ENCODE data around the gene EOGT. TPM values are rescaled to one million over a fixed set of nuclear protein-coding genes. Genes with fewer than 3 reads are reported as not detected.
A peak's percentile ranks its signal among the peaks of the same experiment; 100 is the strongest.

The EOGT gene
- total RNA-seq, 2 donors from 2014 or later, result 148 to 183 TPM

- Histone ChIP-seq H3K36me3 (peaks cover 58% of the 10 kb centered on the region), H3K4me1 (ENCODE audit: control insufficient read depth in 1 of 2, low read depth in 2 of 2) (peaks cover 18 to 62% of the 10 kb centered on the region in 2 donors), H3K9me3 (no peaks in the 10 kb centered on the region), H3K4me3 (no peak overlapping the region), H3K27ac (peak overlapping the region; percentile 47 to 55), H3K27me3 (replicated peaks; ENCODE audit: insufficient read depth) (no peaks in the 10 kb centered on the region)
- no peak for TF ChIP-seq CTCF (IDR thresholded peaks at IDR 0.05)
- ATAC-seq (ENCODE audit: insufficient number of reproducible peaks, low FRiP score, low read depth) (no peak), DNase-seq (ENCODE audit: low spot score) (no peak)
Observed at GRCh38 chr3:68999605-69000004, 13.9 kb downstream of the EOGT start.

- no peak for TF ChIP-seq CTCF (IDR thresholded peaks at IDR 0.05)
- DNase-seq (ENCODE audit: low spot score) (no peak), ATAC-seq (ENCODE audit: insufficient number of reproducible peaks, low FRiP score, low read depth) (no peak)
- peak overlapping the region; percentile 9 for H3K4me3 ChIP-seq
- H3K9me3 ChIP-seq, result no peaks in the 10 kb centered on the region
- H3K4me1 ChIP-seq (ENCODE audit: control insufficient read depth in 1 of 2, low read depth in 2 of 2), result peaks cover 18 to 59% of the 10 kb centered on the region in 2 donors
- H3K36me3 ChIP-seq, result peaks cover 59% of the 10 kb centered on the region
- H3K27me3 ChIP-seq (replicated peaks; ENCODE audit: insufficient read depth), result no peaks in the 10 kb centered on the region
- peak overlapping the region; percentile 36 to 47 for H3K27ac ChIP-seq
Observed at GRCh38 chr3:68999158-68999557, 14.3 kb downstream of the EOGT start.

GRCh38 chr3:68997887-68998286, 15.6 kb downstream of the EOGT start:
- Histone ChIP-seq H3K27me3 (replicated peaks; ENCODE audit: insufficient read depth) (no peaks in the 10 kb centered on the region), H3K36me3 (peaks cover 52% of the 10 kb centered on the region), H3K4me3 (no peak overlapping the region), H3K9me3 (no peaks in the 10 kb centered on the region), H3K27ac (peak overlapping the region in 1 of 2 donors; percentile 21), H3K4me1 (ENCODE audit: control insufficient read depth in 1 of 2, low read depth in 2 of 2) (peaks cover 18 to 52% of the 10 kb centered on the region in 2 donors)
- ATAC-seq (ENCODE audit: insufficient number of reproducible peaks, low FRiP score, low read depth) (no peak), DNase-seq (ENCODE audit: low spot score) (no peak)
- TF ChIP-seq CTCF (IDR thresholded peaks at IDR 0.05), result no peak

DNA sequence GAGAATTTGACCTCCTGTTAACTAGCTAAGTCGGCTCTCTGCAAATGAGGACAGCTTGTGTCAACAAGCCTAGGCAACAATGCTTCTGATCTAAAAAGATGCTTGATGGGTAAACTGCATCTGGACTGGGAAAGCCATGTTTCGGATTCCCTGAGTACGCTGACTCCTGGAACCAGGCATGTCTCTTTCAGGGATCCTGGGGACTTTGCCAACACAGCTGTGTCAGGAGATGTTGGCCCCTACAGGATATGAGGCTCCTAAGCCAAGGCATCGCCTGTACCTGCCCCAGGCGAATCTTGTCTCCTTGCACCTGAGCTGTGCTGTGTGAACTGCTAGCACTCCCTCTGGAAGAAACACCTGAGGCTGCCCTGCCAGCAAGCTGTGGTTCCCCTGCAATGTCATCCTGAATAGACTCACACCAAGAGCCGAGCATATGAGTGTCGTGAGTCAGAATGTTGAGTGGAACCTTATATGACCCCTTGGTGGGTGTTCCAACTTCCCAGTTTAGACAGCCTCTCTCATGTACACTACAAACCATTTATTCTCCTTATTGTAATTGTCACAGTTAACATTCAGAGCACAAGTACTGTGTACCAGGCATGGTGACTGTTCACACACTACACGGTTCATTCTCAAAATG, 17.0 kb downstream of the EOGT start:
- no peak for TF ChIP-seq CTCF (IDR thresholded peaks at IDR 0.05)
- H3K27ac ChIP-seq, result peak overlapping the region in 1 of 2 donors; percentile 29
- H3K4me1 ChIP-seq (ENCODE audit: control insufficient read depth in 1 of 2, low read depth in 2 of 2), result peaks cover 18 to 46% of the 10 kb centered on the region in 2 donors
- no peaks in the 10 kb centered on the region for H3K27me3 ChIP-seq (replicated peaks; ENCODE audit: insufficient read depth)
- ATAC-seq (ENCODE audit: insufficient number of reproducible peaks, low FRiP score, low read depth) (no peak), DNase-seq (ENCODE audit: low spot score) (no peak)
- H3K36me3 ChIP-seq, result peaks cover 53% of the 10 kb centered on the region
- no peak overlapping the region for H3K4me3 ChIP-seq
- no peaks in the 10 kb centered on the region for H3K9me3 ChIP-seq

DNA sequence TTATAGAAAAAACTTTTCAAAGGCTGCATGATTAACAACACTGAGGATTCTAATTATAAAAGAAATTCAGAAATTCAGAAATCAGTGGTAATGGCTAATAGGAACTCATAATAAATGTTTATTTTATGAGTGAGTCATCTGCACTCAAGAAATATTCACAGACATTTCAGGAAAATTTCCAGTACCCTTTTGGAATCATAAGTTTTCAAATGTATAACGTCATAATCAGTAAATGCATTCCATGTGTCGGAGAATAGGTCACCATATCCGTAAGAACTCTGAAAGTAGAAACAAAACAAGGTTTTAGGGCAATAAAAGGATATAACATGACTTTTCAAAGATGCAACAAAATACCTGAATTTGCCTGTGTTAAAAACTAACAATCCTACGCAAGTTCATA, 24.7 kb downstream of the EOGT start:
- TF ChIP-seq CTCF (IDR thresholded peaks at IDR 0.05), result no peak
- Histone ChIP-seq H3K27ac (peak overlapping the region in 1 of 2 donors; percentile 24), H3K4me1 (ENCODE audit: control insufficient read depth in 1 of 2, low read depth in 2 of 2) (peaks cover 6 to 12% of the 10 kb centered on the region in 2 donors), H3K4me3 (no peak overlapping the region), H3K9me3 (no peaks in the 10 kb centered on the region), H3K27me3 (replicated peaks; ENCODE audit: insufficient read depth) (no peaks in the 10 kb centered on the region), H3K36me3 (peaks cover 49% of the 10 kb centered on the region)
- DNase-seq (ENCODE audit: low spot score) (no peak), ATAC-seq (ENCODE audit: insufficient number of reproducible peaks, low FRiP score, low read depth) (no peak)
